ENCODE data around the gene PGAP1. TPM values are rescaled to one million over a fixed set of nuclear protein-coding genes. Genes with fewer than 3 reads are reported as not detected.

Gene PGAP1
- total and polyA plus RNA-seq, 9 of the 15 experiments (the other 6 are each of a cell fraction or from before 2014, with no cell fraction given) = 0.08 to 0.73 (median 0.52) TPM

- intact Hi-C loops (cut with micrococcal nuclease) = no loop called here
- H3K9me1 ChIP-seq (ENCODE audit: control insufficient read depth, insufficient read depth, low read length) = no peaks in the 10 kb centered on the region
- no peaks in the 10 kb centered on the region for H4K20me1 ChIP-seq (replicated peaks; ENCODE audit: control insufficient read depth, insufficient read depth, low read length)
- 5% methylated on average over 2 of the region's 4 CpGs for WGBS (ENCODE audit: insufficient coverage, low coverage, missing lambda C conversion rate)
- no peak for ATAC-seq
- in situ Hi-C loops (cut with MboI) = no loop called here
- H3K36me3 ChIP-seq (ENCODE audit: control insufficient read depth, insufficient read depth, low read length) = no peaks in the 10 kb centered on the region
- no TSS peak for BruUV-seq (replicated peaks)
- DNase-seq (ENCODE audit: extremely low read depth in 1 of 4, low spot score in 3 of 4) = no peak
- no peak for FAIRE-seq
- TF ChIP-seq KHSRP (IDR thresholded peaks at IDR 0.05) = no peak
- TF ChIP-seq PYGO2 (tag; IDR thresholded peaks at IDR 0.05) = no peak
- TF ChIP-seq TAF15 (IDR thresholded peaks at IDR 0.05; ENCODE audit: low read depth, low read length) = no peak
- no peak for TF ChIP-seq PHTF2 (CRISPR knock-in tag; IDR thresholded peaks at IDR 0.05)
- TF ChIP-seq HSF4 (CRISPR knock-in tag; IDR thresholded peaks at IDR 0.05; ENCODE audit: borderline replicate concordance) = no peak
- TF ChIP-seq FOXP4 (CRISPR knock-in tag; IDR thresholded peaks at IDR 0.05; ENCODE audit: borderline replicate concordance) = no peak
- TF ChIP-seq ZBTB11 (CRISPR knock-in tag; IDR thresholded peaks at IDR 0.05) = no peak
- no peak for TF ChIP-seq TCFL5 (CRISPR knock-in tag; conservative IDR thresholded peaks at IDR 0.05)
- no peak for TF ChIP-seq AFF4 (CRISPR knock-in tag; IDR thresholded peaks at IDR 0.05)
- no peak for TF ChIP-seq L3MBTL2 (IDR thresholded peaks at IDR 0.05)
- TF ChIP-seq ZNF707 (CRISPR knock-in tag; conservative IDR thresholded peaks at IDR 0.05) = no peak
- no peak for TF ChIP-seq BRCA1 (IDR thresholded peaks at IDR 0.05)
- TF ChIP-seq BRCA1 (CRISPR knock-in tag; IDR thresholded peaks at IDR 0.05) = no peak
- no peak for TF ChIP-seq LCOR (CRISPR knock-in tag; IDR thresholded peaks at IDR 0.05)
- H3K4me3 ChIP-seq = no peak overlapping the region
- H2AFZ ChIP-seq (ENCODE audit: low read depth, low read length) = no peak overlapping the region
- H3K4me1 ChIP-seq (replicated peaks in 1 of 2; ENCODE audit: control insufficient read depth in 2 of 2, insufficient read depth in 2 of 2, low read length in 2 of 2) = no peaks in the 10 kb centered on the region
- no peak overlapping the region for H3K4me2 ChIP-seq (ENCODE audit: insufficient read depth, low read length)
- no peaks in the 10 kb centered on the region for H3K27me3 ChIP-seq (ENCODE audit: control insufficient read depth in 2 of 2, insufficient read depth in 2 of 2, low read length in 2 of 2)
- no peak overlapping the region for H3K9ac ChIP-seq (ENCODE audit: insufficient read depth in 1 of 2, low read depth in 2 of 2, low read length in 2 of 2)
- H3K9me3 ChIP-seq (replicated peaks; ENCODE audit: control insufficient read depth, insufficient read depth, low read depth, low read length) = no peaks in the 10 kb centered on the region
- ChIA-PET CTCF (ENCODE audit: low intra/inter-chr PET ratio) (no interaction called here), POLR2A (no interaction called here)
- H3K79me2 ChIP-seq (ENCODE audit: control insufficient read depth, insufficient read depth, low read length) = no peaks in the 10 kb centered on the region
- no peak overlapping the region for H3K27ac ChIP-seq (ENCODE audit: extremely low read depth, low read depth, low read length)
Measured at GRCh38 chr2:196914867-196915460, 11.5 kb downstream of the PGAP1 start.
